GF-D8 (cell line): ENCODE data around the gene CNTNAP5.
"Not testable (repeated sequence)": the region's sequence is repeated elsewhere in the genome, so short reads cannot be mapped to it uniquely, and the experiment has no call there.

Source experiments
- DNase-seq: peaks from one replicate; lab custom pipeline; 2025; lab: John Stamatoyannopoulos, UW

Gene CNTNAP5

DNA sequence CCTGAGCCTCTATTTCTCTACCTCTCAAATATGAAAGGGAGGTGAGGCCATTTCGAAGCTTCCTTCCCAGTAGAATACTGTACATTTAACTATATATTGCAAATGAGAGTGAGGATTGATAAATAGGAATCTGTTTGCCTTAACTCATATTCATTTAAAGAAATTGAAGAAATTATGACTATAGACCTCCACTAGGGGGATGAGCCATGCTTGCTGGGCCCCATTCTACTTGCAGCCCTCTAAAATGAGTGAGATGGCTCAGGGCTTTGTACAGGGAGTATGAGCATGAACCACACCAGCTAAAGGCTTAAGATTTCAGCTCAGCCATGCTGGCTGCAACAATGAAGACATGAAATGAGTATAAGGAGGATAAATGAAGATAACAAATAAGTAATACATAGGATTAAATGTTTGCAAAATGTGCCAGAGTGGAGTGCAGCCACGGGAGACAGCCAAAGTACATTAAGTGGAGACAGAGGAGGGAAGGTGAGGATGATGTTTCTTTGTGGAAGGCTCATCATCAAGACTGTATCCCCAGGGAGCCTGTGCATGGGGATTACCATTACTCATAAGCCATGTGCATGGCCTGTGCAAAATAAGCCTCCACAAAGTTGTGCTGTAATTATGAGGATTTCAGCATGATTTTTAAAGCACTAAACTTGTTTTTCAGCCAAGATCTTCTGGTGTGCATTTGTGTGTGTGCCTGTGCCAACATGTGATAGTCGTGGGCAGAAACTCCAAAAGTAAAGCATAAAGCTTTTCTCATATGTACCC, 300.8 kb downstream of the CNTNAP5 start:
- DNase-seq = no peak

GRCh38 chr2:124327303-124327702, 302.2 kb downstream of the CNTNAP5 start:
- no peak for DNase-seq

DNA sequence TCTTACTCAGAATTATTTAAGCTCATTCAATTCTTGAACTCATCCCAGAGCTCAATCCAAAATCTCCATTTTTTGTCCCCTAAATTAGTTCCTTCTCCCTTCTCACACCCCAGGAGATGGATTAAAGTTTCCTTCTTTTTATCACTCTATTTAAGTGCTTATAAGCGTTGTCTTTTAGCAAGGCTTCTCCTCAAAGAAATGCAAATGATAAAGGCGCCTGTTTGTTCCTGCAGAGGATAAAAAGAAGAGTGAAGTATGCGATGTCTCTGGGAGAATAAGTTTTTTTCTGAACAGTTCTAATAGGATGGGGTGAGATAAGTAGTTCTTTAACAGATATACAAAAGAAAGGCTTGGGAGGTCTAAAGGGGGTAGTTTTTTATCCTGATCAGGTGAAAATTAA, 303.3 kb downstream of the CNTNAP5 start:
- no peak for DNase-seq

- DNase-seq = no peak
These were observed 308.7 kb downstream of the CNTNAP5 start for GRCh38 chr2:124333784-124334183.

- DNase-seq = no peak
These were observed 310.0 kb downstream of the CNTNAP5 start for GRCh38 chr2:124335058-124335457.

- no peak for DNase-seq
These were observed 314.6 kb downstream of the CNTNAP5 start for GRCh38 chr2:124339709-124340108.

DNA sequence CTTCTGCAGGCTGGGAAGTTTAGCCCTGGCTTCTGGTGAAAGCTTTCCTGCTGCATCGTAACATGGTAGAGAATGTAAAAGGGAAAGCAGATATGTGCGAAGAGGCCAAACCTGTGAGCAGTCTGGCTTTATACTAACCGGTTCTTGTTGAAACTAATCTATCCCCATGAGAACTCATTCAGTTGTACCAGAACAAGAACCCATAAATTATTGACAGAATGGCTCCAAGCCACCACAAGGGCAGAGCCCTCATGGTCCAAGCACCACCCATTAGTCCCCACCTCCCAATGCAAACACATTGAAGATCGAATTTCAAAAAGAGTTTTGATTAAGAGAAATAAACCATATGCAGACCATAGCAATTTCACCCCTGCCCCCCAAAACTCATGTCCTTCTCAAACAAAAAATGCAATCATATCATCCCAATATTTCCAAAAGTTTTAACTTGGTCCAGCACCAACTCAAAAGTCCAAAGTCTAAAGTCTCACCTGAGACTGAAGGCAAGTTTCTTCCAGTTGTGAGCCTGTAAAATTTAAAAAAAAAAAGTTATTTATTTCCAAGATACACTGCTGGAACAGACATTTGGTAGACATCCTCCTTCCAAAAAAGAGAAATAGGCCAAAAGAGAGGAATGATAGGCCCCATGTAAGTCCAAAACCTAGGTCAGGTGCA, 318.9 kb downstream of the CNTNAP5 start:
- DNase-seq = no peak

DNA sequence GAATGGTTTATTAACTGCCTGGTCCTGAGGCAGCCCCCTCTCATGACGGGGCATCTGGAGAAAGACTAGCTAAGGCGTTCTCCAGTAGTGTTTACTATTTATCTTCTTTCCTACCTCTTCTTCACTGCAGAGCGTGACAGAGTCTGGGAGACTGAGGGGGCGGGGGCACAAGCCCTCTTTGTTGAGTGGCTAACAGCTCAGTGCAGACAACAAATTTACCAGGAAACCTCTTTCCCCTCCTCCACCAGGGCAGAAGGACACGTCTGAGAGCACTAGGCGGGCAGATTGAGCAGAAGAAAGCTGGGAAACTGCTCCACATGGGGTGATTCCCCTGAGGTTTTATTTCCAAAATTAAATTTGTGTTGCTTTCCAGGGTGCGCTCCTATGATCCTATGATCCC, 322.1 kb downstream of the CNTNAP5 start:
- DNase-seq = no peak

DNA sequence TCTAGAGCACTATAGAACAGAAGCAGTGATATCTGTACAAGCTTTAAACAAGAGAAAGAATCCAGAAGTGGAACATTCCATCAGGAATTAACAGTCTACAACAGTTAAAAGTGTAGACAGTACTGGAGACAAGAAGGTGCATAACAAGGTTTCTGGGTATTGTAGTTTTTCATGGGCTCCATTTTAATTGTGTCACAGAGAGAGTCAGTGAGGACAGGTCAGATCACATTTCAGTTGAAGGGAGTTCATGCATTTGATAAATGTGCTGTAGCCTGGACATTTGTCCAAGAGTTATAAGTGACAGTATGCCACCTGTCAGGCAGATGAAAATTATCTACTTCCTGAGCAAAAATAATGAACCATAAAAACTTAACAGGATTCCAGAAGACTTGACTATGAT, 328.6 kb downstream of the CNTNAP5 start:
- no peak for DNase-seq

- no peak for DNase-seq
These were observed 329.4 kb downstream of the CNTNAP5 start for GRCh38 chr2:124354466-124354865.

- not testable (repeated sequence) for DNase-seq
These were observed 336.9 kb downstream of the CNTNAP5 start for GRCh38 chr2:124361966-124362365.

GRCh38 chr2:124369181-124369580, 344.1 kb downstream of the CNTNAP5 start:
- no peak for DNase-seq

DNA sequence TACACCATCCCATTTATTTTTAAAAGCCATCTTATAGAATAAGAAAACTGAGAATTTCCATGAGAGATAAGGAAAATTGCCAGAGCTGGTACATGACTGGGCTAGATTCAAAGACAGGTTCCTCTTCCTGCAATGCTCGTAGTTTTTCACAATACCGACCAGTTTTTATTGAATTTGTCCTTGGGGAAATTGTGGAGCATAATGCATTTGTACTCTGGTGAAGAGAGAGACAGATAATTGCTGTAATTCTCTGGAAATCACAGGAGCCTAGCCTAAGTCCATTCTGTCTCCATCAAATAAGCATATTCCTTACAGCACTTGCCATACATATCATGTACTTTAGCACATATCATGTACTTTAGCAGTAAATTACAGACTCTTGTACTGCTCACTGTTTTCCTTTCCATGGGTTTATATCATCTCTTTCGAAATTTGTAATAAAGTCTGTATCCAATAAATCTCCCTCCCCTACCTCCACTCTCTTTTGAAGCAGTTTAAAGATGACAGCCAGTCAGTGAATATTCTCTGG, 355.2 kb downstream of the CNTNAP5 start:
- no peak for DNase-seq

DNA sequence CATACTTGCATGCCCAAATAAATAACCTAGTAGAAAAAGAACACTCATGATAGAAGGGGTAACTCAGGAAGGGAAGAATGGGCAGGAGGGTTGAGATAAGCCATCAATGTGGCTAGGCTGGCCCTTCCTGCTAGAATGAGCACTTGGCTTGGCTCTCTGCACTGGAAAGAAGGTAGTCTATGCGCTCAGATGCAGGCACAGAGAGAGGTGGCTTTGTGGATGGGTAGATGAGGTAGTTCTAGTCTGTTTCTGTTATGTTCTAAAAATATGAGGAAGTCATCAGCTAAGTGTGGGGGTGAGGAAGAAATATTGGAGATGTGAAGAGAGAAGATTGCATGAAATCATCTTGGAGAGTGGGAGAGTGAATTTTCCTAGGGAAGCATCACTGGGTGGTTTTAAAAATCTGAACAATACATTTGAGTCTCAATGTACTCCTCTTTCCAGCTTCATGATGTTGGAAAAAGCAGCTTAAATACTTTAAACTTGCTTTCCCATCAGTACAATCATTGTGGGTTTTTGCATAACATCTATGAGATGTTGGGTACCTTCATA, 357.1 kb downstream of the CNTNAP5 start:
- DNase-seq = no peak

DNA sequence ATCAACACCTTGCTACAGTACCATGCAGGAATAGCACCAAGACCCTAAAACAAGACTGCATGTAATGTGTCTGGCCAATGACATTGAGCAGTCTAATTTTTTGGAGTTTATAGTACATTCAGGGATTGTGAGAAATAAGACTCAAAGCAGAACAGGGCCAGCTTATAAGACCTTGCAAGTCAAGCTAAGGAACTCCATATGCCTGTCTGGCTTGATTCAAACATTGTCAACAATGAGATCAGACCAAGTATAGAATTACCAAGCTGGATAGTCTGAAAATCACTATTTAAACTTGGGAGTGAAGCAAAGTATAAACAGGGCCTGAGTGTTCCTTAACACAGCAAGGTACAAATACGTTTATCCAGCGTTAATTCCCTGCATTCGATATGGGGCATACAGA, 370.9 kb downstream of the CNTNAP5 start:
- no peak for DNase-seq

DNA sequence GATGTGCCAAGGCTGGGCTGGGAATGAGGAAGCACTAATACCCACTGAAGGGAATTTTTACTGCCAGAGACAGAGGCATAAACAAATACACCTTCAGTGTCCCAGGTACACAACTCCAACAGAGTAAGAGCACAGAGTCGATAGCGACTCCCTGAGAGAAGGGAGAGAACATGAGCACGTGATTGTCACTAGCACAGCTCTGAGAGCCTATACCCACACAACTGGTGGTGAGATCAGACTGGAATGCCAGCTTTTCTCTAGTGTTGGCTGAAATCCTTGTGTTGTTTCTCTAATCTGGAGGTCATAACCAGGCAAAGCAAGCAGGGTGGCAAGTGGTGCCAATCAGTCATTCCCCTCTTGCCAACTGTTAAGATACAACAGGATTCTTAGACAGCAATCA, 377.2 kb downstream of the CNTNAP5 start:
- DNase-seq = no peak

GRCh38 chr2:124407836-124408534, 382.9 kb downstream of the CNTNAP5 start:
- DNase-seq = not testable (repeated sequence)

DNA sequence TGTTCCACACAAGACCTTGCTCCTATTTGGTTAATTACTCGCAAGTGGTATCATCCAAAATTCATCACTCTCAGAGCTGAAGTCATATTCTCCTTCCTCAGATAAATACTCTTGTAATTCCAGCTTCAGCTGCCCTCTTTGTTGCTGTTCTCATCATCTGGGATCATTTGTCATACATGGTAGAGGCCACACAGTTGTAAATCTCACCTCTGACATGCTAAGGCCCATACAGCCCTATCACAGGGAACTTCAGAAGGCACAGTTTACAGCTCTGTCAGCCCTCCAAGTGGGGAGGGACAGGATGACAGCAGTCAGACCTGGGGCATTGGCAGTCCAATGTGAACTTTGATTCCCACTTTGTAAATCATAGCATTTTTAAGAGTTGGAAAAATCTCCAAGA, 399.0 kb downstream of the CNTNAP5 start:
- DNase-seq = no peak

GRCh38 chr2:124426122-124426521, 401.0 kb downstream of the CNTNAP5 start:
- no peak for DNase-seq

GRCh38 chr2:124426625-124427024, 401.5 kb downstream of the CNTNAP5 start:
- DNase-seq = no peak

- DNase-seq = no peak
These were observed 412.7 kb downstream of the CNTNAP5 start for GRCh38 chr2:124437811-124438210.

DNA sequence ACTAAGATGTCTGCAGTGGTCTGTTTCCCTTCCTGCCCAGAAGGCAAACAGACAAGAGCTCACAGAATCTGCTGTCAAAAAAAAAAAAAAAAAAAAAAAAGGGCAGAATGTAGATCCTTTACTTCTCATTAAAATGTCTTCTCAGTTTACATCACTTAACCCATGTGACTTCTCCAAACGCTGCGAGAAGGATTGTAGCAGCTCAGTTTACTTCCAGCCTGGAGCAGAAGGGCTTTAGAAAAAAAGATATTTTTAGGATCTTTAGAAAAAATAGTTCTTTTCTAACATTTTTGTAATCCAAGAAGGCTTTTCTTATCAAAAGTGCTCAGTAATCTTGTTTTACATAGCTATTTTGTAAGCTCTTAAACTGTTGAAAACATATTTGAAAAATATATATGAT, 425.4 kb downstream of the CNTNAP5 start:
- DNase-seq = no peak

DNA sequence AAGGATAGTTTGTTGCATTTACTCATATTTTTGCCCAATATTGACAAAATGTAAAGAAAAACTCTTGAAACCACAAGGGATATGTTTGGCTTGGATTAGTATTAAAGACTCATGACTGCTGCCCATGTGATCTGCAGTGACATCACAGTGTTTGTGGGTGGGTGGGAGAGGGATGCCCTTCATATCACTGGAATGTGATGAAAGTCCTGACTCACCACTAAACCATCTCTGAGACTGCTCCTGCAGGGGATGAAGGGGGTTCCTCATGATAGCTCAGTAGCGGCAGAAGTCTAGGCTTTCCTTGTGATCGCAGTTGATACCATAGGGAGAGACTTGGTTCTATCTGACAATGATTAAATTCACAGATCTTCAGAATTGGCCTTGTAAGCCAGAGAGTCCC, 451.2 kb downstream of the CNTNAP5 start:
- no peak for DNase-seq
